ENCODE results near the gene SPATC1L. TPM values are rescaled to one million over a fixed set of nuclear protein-coding genes. Genes with fewer than 3 reads are reported as not detected.

SPATC1L gene
- total RNA-seq, 1 experiment from 2014 or later, result 36.0 TPM

- Mint-ChIP-seq H3K27ac (0 out of 7 replicates have a peak overlapping the region, but pooled peaks of 1 of the 3 experiments have one; percentile 73), H3K27me3 (ENCODE audit: low read depth) (no peaks in the 10 kb centered on the region)
- H3K23ac ChIP-seq (ENCODE audit: insufficient read length, low read depth, low read length), result no peak overlapping the region
Measured at GRCh38 chr21:46124083-46124925, 60.0 kb downstream of the SPATC1L start.

More at GRCh38 chr21:46124083-46124925, 60.0 kb downstream of the SPATC1L start:
- Histone ChIP-seq H2BK5ac (ENCODE audit: insufficient read length, low read length) (no peak overlapping the region), H2AFZ (ENCODE audit: low read length) (no peak overlapping the region), H4K91ac (ENCODE audit: insufficient read length, low read depth, low read length) (no peak overlapping the region), H3K27ac (ENCODE audit: insufficient read length, low read depth, low read length) (no peak overlapping the region), H3K4me1 (ENCODE audit: insufficient read depth, low read length) (no peaks in the 10 kb centered on the region), H3K79me1 (ENCODE audit: insufficient read depth, low read depth, low read length, poor library complexity, severe bottlenecking) (no peaks in the 10 kb centered on the region), H3K18ac (ENCODE audit: insufficient read length, low read depth, low read length) (no peak overlapping the region), H2AK5ac (ENCODE audit: insufficient read length, low read length) (no peak overlapping the region), H2BK120ac (ENCODE audit: low read depth, low read length, poor library complexity, severe bottlenecking) (no peak overlapping the region), H3K9me3 (ENCODE audit: control insufficient read depth, low read depth, low read length) (no peaks in the 10 kb centered on the region), H3K4me2 (ENCODE audit: insufficient read depth, insufficient read length, low read length) (no peak overlapping the region), H2BK12ac (ENCODE audit: insufficient read length, low read depth, low read length) (no peak overlapping the region), H2BK15ac (ENCODE audit: low read depth, low read length) (no peak overlapping the region), H3T11ph (ENCODE audit: low read length) (no peak overlapping the region), H2BK20ac (ENCODE audit: low read depth, low read length, poor library complexity, severe bottlenecking) (no peak overlapping the region), H4K5ac (ENCODE audit: insufficient read length, low read depth, low read length) (no peak overlapping the region), H3K14ac (ENCODE audit: insufficient read depth, low read length) (no peak overlapping the region), H3K4ac (ENCODE audit: low read depth, low read length) (no peak overlapping the region), H3K56ac (ENCODE audit: insufficient read length, low read depth, low read length) (no peak overlapping the region), H3K27me3 (ENCODE audit: insufficient read depth, low read length) (no peaks in the 10 kb centered on the region), H3K79me2 (ENCODE audit: insufficient read depth, low read length) (no peaks in the 10 kb centered on the region), H3K23me2 (ENCODE audit: insufficient read length, low read depth, low read length, poor library complexity, severe bottlenecking) (no peaks in the 10 kb centered on the region), H3K9ac (ENCODE audit: extremely low read depth, insufficient read length, low read length) (no peak overlapping the region), H4K8ac (replicated peaks; ENCODE audit: insufficient read length, low read depth, low read length) (no peak overlapping the region), H4K20me1 (ENCODE audit: control insufficient read depth, insufficient read depth, insufficient read length) (no peaks in the 10 kb centered on the region)
- DNase-seq, result peak; percentile 20
- TF ChIP-seq CTCF (conservative IDR thresholded peaks at IDR 0.05), result no peak
- Mint-ChIP-seq H3K4me1 (peaks cover 0 to 15% of the 10 kb centered on the region in 2 experiments; a peak in 2 of 4 replicates), H3K36me3 (ENCODE audit: insufficient read depth in 1 of 3, low read depth in 3 of 3) (peaks cover 9 to 46% (median 17%) of the 10 kb centered on the region in 3 experiments), H3K4me3 (no peak overlapping the region), H3K9me3 (no peaks in the 10 kb centered on the region; a peak in 1 of 5 replicates)
- WGBS (ENCODE audit: extremely low coverage, insufficient read length, low lambda C conversion rate), result 100% methylated on average over 1 of the region's 16 CpGs

All from H9 (cell line).